WI38 (cell line): ENCODE measurements around the gene CD244.
"Not testable (repeated sequence)": the region's sequence is repeated elsewhere in the genome, so short reads cannot be mapped to it uniquely, and the experiment has no call there.

Experiments
- H3K4me3 ChIP-seq: 2 replicates; pipeline ENCODE4 v1.5.1; 2011; ENCODE audit warnings: low read depth, mild to moderate bottlenecking, control low read depth, low read length
- TF ChIP-seq, protein P1 (sequence below): IDR thresholded peaks from 2 replicates; pipeline ENCODE4 v1.5.1; 2012; ENCODE audit warnings: low read depth, mild to moderate bottlenecking, control low read depth, low read length

CD244 gene

DNA sequence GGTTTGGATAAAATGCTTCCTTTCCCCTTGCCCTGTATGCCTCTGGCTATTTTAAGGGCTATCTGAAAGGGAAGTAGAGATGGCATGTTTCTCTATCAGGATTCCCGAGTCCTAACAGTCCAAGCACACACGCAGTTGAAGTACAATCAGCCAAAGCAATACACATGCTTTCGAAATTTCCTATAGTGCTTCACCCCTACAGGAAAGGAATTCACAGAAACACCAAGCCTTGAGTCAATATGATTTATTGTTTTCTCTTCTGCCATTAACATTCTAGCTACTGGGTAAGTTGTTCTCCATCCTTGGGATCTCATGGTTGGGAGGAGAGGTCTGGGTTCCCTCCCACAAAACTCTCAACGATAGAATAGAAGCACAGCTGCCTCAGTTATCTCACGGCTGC is 13.6 kb upstream of the CD244 start:
- TF ChIP-seq, protein P1, sequence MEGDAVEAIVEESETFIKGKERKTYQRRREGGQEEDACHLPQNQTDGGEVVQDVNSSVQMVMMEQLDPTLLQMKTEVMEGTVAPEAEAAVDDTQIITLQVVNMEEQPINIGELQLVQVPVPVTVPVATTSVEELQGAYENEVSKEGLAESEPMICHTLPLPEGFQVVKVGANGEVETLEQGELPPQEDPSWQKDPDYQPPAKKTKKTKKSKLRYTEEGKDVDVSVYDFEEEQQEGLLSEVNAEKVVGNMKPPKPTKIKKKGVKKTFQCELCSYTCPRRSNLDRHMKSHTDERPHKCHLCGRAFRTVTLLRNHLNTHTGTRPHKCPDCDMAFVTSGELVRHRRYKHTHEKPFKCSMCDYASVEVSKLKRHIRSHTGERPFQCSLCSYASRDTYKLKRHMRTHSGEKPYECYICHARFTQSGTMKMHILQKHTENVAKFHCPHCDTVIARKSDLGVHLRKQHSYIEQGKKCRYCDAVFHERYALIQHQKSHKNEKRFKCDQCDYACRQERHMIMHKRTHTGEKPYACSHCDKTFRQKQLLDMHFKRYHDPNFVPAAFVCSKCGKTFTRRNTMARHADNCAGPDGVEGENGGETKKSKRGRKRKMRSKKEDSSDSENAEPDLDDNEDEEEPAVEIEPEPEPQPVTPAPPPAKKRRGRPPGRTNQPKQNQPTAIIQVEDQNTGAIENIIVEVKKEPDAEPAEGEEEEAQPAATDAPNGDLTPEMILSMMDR, result no peak
- no peak overlapping the region for H3K4me3 ChIP-seq

DNA sequence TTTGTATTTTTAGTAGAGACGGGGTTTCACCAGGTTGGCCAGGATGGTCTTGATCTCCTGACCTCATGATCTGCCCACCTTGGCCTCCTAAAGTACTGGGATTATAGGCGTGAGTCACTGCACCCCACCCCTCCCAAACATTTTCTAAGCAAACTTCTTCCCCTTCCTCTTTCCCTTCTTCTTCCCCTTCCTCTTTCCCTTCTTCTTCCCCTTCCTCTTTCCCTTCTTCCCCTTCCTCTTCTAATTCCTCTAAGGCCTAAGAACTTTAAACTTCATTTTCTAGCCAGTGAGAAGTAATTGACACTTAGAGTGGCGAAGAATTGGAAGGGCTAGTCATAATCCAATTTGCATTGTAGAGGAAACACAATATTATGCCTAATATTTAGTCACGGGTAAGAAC is 12.9 kb upstream of the CD244 start:
- not testable (repeated sequence) for H3K4me3 ChIP-seq

DNA sequence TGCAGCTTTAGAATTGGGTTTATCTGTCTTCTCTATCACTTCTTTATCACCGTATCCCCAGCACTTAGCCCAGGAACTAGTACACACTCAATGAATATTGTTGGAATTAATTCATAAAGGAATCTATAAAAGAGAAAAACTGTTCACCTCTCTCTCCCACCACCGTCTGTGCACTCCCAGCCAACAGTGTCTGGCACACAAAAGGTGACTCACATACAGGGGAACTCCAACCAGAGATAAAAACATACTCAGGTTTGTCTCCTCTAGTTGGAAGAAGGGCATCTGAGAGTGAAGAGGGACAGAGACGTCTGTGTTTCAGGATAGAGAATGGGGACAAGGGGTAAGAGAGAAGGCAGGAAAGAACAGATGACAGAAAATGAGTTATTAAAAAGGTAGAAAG is 12.2 kb upstream of the CD244 start:
- TF ChIP-seq, protein P1, result no peak

DNA sequence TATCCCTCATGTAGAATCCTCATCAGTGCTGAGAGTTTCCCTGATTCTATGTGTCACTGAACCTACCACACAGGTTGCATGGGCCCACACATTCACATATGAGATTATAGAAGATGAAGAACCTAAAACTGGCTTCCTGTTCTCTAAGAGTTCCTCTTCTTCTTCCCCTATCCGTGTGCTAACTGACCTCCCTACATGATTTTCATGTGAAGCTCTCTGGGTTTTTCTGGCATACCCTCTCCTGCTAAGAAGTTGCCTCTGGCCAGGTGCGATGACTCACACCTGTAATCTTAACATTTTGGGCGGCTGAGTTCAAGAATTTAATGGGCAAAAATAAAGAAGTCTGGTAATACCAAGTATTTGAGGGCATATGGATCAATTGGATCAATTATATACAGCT is 5.5 kb upstream of the CD244 start:
- no peak overlapping the region for H3K4me3 ChIP-seq
- TF ChIP-seq, protein P1, result no peak

More for the DNA sequence above, 12.2 kb upstream of the CD244 start:
- H3K4me3 ChIP-seq, result no peak overlapping the region

DNA sequence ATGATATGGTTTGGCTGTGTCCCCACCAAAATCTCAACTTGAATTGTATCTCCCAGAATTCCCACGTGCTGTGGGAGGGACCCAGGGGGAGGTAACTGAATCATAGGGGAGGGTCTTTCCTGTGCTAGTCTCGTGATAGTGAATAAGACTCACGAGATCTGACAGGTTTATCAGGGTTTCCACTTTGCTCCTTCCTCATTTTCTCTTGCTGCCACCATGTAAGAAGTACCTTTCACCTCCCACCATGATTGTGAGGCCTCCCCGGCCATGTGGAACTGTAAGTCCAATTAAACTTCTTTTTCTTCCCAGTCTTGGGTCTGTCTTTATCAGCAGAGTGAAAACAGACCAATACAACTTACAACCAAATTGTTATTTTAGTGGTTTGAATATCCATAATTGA is 5.0 kb upstream of the CD244 start:
- not testable (repeated sequence) for H3K4me3 ChIP-seq

DNA sequence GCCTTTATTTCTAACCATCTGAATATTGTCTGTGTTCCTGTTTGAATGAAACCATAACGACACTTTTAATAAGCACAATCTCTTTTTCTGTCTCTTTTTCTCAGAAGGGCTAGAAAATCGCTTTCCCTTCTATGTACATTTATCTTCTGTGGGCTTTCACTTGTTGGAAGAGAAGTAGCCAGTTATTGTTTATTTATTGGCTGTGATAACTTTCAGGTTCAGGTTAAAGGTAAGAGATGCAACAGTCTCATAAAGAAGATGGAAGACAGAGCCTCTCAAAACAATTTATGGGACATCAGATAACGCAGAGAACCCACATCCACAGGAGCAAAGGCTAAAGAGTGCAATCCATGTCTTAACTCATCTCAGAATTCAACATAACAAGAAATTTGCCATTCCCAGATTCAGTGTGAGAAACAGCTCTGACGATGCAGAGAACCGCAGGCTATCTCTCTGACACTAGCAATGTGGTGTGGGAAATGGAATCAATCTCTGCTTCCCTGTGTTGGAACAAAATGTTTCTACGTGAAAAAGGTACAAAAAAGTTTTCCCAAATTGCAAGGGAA is 4.1 kb upstream of the CD244 start:
- TF ChIP-seq, protein P1, result no peak
- no peak overlapping the region for H3K4me3 ChIP-seq

DNA sequence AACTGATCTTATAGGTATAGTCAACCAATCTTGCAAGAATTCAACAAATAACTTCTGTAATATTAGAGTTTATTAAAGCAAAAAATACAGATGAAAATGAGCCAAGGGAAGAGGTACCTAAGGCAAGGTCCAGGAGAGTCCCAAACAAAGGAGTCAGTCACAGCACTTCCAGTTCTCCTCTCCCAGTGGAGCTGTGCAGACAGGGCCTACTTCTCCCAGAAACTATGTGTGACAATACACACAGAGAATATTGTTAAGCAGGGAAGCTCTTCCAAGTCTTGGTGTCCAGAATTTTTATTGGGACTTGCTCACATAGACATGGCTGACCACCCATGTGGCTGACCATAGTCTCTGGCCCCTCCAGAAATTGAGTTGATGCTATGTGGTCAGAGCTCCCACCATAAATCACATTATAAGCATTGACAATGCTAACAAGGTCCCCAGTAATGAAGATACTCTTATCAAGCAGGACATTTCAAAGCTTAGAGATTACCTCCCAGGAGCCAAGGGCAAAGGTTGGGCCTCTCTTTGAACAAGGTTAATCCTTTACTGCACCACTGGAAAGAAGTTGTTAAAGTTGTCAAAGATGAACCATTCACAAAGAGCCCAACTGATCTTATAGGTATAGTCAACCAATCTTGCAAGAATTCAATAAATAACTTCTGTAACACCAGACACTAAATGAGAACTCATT is 3.5 kb upstream of the CD244 start:
- H3K4me3 ChIP-seq, result no peak overlapping the region
- TF ChIP-seq, protein P1, result no peak

DNA sequence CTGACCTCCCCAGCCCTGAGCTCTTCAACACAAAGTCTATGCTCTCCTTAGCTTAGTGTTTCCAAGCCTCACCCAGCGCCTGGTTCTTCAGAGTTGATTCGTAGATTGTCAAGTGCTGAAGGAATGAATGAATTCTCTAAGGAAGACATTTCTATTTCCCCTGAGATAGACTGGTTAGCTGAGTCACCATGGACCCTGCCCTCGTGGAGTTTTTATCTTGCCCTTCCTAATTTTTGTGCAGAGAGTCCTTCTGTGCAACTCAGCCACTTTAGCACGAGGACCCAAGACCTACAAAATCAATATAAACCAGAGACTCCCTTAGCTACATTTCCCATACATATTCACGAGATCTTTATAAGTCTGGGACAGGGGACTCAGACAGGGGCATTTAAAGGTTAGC is 2.6 kb upstream of the CD244 start:
- TF ChIP-seq, protein P1, result no peak
- H3K4me3 ChIP-seq, result no peak overlapping the region
